Measurements from ENCODE around the gene SNRPA1. TPM values are rescaled to one million over a fixed set of nuclear protein-coding genes. Genes with fewer than 3 reads are reported as not detected.

SNRPA1 gene
- total and polyA plus RNA-seq, 2 donors (not counting 1 experiment from before 2014, with no cell fraction given), result 97.7 to 113 TPM

GRCh38 chr15:101254157-101255050 lies 40.6 kb downstream of the SNRPA1 start:
- H3K9me3 ChIP-seq (ENCODE audit: control extremely low read depth in 1 of 3, control insufficient read depth in 2 of 3, insufficient read depth in 1 of 3, low read length in 2 of 3), result no peaks in the 10 kb centered on the region
- peaks cover 28% of the 10 kb centered on the region for H3K79me2 ChIP-seq (ENCODE audit: control insufficient read depth, insufficient read depth, low read length)
- H4K20me1 ChIP-seq (ENCODE audit: control insufficient read depth, insufficient read depth, low read length, poor library complexity, severe bottlenecking), result peaks cover 14% of the 10 kb centered on the region
- H2AFZ ChIP-seq (ENCODE audit: insufficient read depth, low read depth, low read length, poor library complexity, severe bottlenecking), result no peak overlapping the region
- H3K27me3 ChIP-seq (replicated peaks in 1 of 4; ENCODE audit: control extremely low read depth in 1 of 4, control insufficient read depth in 3 of 4, insufficient read depth in 4 of 4, low read length in 3 of 4), result peaks cover 0 to 10% (median 3%) of the 10 kb centered on the region in 4 experiments
- H3K27me3 Mint-ChIP-seq, result peaks cover 4% of the 10 kb centered on the region
- H3K9ac ChIP-seq (ENCODE audit: low read length), result no peak overlapping the region
- H3K9me3 Mint-ChIP-seq (ENCODE audit: insufficient read depth), result no peaks in the 10 kb centered on the region
- H3K27ac ChIP-seq (ENCODE audit: low read length in 2 of 2), result no peak overlapping the region
- WGBS (ENCODE audit: insufficient coverage), result 95% methylated on average over 8 of the region's 11 CpGs
- peaks cover 19% of the 10 kb centered on the region in 2 donors for H3K4me1 ChIP-seq (ENCODE audit: control insufficient read depth in 2 of 2, insufficient read depth in 2 of 2, low read length in 2 of 2)
- H3K4me3 Mint-ChIP-seq, result no peak overlapping the region
- intact Hi-C loops (cut with micrococcal nuclease), result no loop called here
- DNase-seq (no peak), ATAC-seq (ENCODE audit: low read depth) (no peak)
- H3K4me1 Mint-ChIP-seq, result peaks cover 19% of the 10 kb centered on the region
- ChIA-PET CTCF (interaction anchor here (4.7 to 9.3 kb wide), 3 partner anchors 9 to 243 kb away, joined by 33 to 138 read pairs (median 133); no protein-coding TSS in a partner anchor), POLR2A (no interaction called here)
- H3K4me2 ChIP-seq (replicated peaks; ENCODE audit: low read depth, low read length, poor library complexity, severe bottlenecking), result no peak overlapping the region
- no peaks in the 10 kb centered on the region for H3K36me3 ChIP-seq (replicated peaks in 1 of 2; ENCODE audit: control extremely low read depth in 1 of 2, control insufficient read depth in 1 of 2, extremely low read depth in 1 of 2, insufficient read depth in 2 of 2, low read length in 1 of 2)
- no peak overlapping the region for H3K27ac Mint-ChIP-seq
- no peak for TF ChIP-seq EZH2 (IDR thresholded peaks at IDR 0.05; ENCODE audit: borderline replicate concordance, insufficient read depth, low read depth, low read length, poor library complexity, severe bottlenecking)
- TF ChIP-seq, protein P1, sequence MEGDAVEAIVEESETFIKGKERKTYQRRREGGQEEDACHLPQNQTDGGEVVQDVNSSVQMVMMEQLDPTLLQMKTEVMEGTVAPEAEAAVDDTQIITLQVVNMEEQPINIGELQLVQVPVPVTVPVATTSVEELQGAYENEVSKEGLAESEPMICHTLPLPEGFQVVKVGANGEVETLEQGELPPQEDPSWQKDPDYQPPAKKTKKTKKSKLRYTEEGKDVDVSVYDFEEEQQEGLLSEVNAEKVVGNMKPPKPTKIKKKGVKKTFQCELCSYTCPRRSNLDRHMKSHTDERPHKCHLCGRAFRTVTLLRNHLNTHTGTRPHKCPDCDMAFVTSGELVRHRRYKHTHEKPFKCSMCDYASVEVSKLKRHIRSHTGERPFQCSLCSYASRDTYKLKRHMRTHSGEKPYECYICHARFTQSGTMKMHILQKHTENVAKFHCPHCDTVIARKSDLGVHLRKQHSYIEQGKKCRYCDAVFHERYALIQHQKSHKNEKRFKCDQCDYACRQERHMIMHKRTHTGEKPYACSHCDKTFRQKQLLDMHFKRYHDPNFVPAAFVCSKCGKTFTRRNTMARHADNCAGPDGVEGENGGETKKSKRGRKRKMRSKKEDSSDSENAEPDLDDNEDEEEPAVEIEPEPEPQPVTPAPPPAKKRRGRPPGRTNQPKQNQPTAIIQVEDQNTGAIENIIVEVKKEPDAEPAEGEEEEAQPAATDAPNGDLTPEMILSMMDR (IDR thresholded peaks at IDR 0.05), result no peak
- no peak overlapping the region for H3K4me3 ChIP-seq (ENCODE audit: control extremely low read depth in 1 of 5, extremely low read depth in 1 of 5, insufficient read depth in 1 of 5, low read depth in 2 of 5, low read length in 4 of 5)

Data from B cell (primary cell).